ENCODE measurements around the gene CMBL.

GRCh38 chr5:10286162-10286861 is 21.4 kb downstream of the CMBL start:
- TF ChIP-seq CTCF (IDR thresholded peaks at IDR 0.05) (no peak), POLR2AphosphoS5 (IDR thresholded peaks at IDR 0.05; ENCODE audit: low read depth, low read length) (no peak), SIN3A (IDR thresholded peaks at IDR 0.05; ENCODE audit: borderline replicate concordance, insufficient read depth, low read depth, low read length) (no peak), TCF7L2 (IDR thresholded peaks at IDR 0.05; ENCODE audit: low read depth, low read length) (no peak)
